HepG2 (cell line): ENCODE measurements around the gene EID1. TPM values are rescaled to one million over a fixed set of nuclear protein-coding genes. Genes with fewer than 3 reads are reported as not detected.

Experiments
- ATAC-seq: fragments of 200-7000 bp; cut with Tn5 transposase; 3 replicates; pipeline ENCODE4 v1.9.1; 2020; ENCODE audit warnings: mild to moderate bottlenecking, moderate library complexity
- BruUV-seq: library from RNA; stranded (reverse); fragments of 400-500 nt; replicated peaks from 2 replicates; lab custom pipeline; 2021; lab: Mats Ljungman, UMichigan
- CTCF ChIA-PET: fragments of 300-600 bp; formaldehyde crosslinking; extraction: SDS; loops from one replicate; lab custom pipeline; 2021; ENCODE audit warnings: low total read pairs, inconsistent platforms, low intra/inter-chr PET ratio; lab: Yijun Ruan, JAX
- POLR2A ChIA-PET: fragments of 350-600 bp; sonication (Branson Sonifier 250); formaldehyde crosslinking; loops from one replicate; lab custom pipeline; 2020; ENCODE audit warnings: antibody characterized with exemption, inconsistent platforms; lab: Yijun Ruan, JAX
- DNase-seq: peaks from one replicate; pipeline ENCODE4 v3.0.0-alpha.2; 2015; ENCODE audit warnings: low spot score
- FAIRE-seq: peaks from 3 replicates; lab custom pipeline; 2011; peaks lifted over from hg19 to GRCh38; lab: Jason Lieb, UNC
- H2AFZ ChIP-seq: one replicate; pipeline ENCODE4 v1.6.1; 2011; ENCODE audit warnings: low read length, inconsistent platforms
- H3K27ac ChIP-seq: fragments of 300-600 bp; 3 replicates; pipeline ENCODE4 v1.8.0; 2011; ENCODE audit warnings: mixed run types, mild to moderate bottlenecking, mixed read lengths, low read length, inconsistent platforms; ENCODE audit not compliant: insufficient read depth; ENCODE audit errors: extremely low read length
- H3K27me3 ChIP-seq, 2 experiments: fragments of 200-600 bp in 1 of 2; 2 replicates in 1 of 2; 3 replicates in 1 of 2; pipeline versions ENCODE4 v1.6.0 to v1.8.0; 2011; ENCODE audit warnings: low read length in 2 of 2, mild to moderate bottlenecking in 2 of 2, moderate library complexity in 2 of 2, inconsistent platforms in 1 of 2; ENCODE audit not compliant: insufficient read depth in 2 of 2, control insufficient read depth in 1 of 2
- H3K36me3 ChIP-seq, 2 experiments: fragments of 200-600 bp in 1 of 2; replicated peaks in 1 of 2; 2 replicates in 1 of 2; 3 replicates in 1 of 2; pipeline versions ENCODE4 v1.5.1 to v1.8.0; 2011; ENCODE audit warnings: low read length in 2 of 2, inconsistent platforms in 1 of 2; ENCODE audit not compliant: insufficient read depth in 2 of 2, control insufficient read depth in 1 of 2
- H3K4me1 ChIP-seq: 2 replicates; pipeline ENCODE4 v1.5.1; 2012; ENCODE audit warnings: low read length, inconsistent platforms; ENCODE audit not compliant: insufficient read depth
- H3K4me2 ChIP-seq: 2 replicates; pipeline ENCODE4 v1.6.0; 2011; ENCODE audit warnings: low read depth, low read length, inconsistent platforms
- H3K4me3 ChIP-seq, 3 experiments: fragments of 200-600 bp in 1 of 3; sonication (generic), shearing (Covaris generic) in 1 of 3; replicated peaks in 1 of 3; 2 replicates each; pipeline ENCODE4 v1.5.1; 2011 to 2016; ENCODE audit warnings: low read length in 3 of 3, inconsistent platforms in 2 of 3, low read depth in 2 of 3, mild to moderate bottlenecking in 2 of 3, control low read depth in 1 of 3, mixed read lengths in 1 of 3; ENCODE audit not compliant: insufficient read depth in 1 of 3
- H3K79me2 ChIP-seq: one replicate; pipeline ENCODE4 v1.6.1; 2011; ENCODE audit warnings: low read length, inconsistent platforms; ENCODE audit not compliant: insufficient read depth
- H3K9ac ChIP-seq: 2 replicates; pipeline ENCODE4 v1.6.0; 2011; ENCODE audit warnings: mild to moderate bottlenecking, low read depth, low read length, inconsistent platforms; ENCODE audit not compliant: insufficient read depth
- H3K9me3 ChIP-seq: 2 replicates; pipeline ENCODE4 v1.5.1; 2012; ENCODE audit warnings: mild to moderate bottlenecking, low read length
- H4K20me1 ChIP-seq: 2 replicates; pipeline ENCODE4 v1.6.0; 2011; ENCODE audit warnings: inconsistent platforms, mild to moderate bottlenecking, low read length, moderate library complexity; ENCODE audit not compliant: insufficient read depth
- ARID3A ChIP-seq: IDR thresholded peaks from 2 replicates; pipeline ENCODE4 v1.6.1; 2012; ENCODE audit warnings: low read depth, low read length, improper control_type of control experiment
- HMGA1 ChIP-seq: sonication (generic); formaldehyde crosslinking; conservative IDR thresholded peaks from 2 replicates; pipeline ENCODE4 v1.4.0; 2020; ENCODE audit warnings: missing genetic modification reagents
- NFIB ChIP-seq: sonication (generic); formaldehyde crosslinking; IDR thresholded peaks from 2 replicates; pipeline ENCODE4 v1.9.0; 2021; ENCODE audit warnings: missing genetic modification reagents, mild to moderate bottlenecking, borderline replicate concordance
- PLRG1 ChIP-seq: fragments of 450-650 bp; conservative IDR thresholded peaks from 2 replicates; pipeline ENCODE4 v1.6.1; 2016
- TBL1XR1 ChIP-seq: fragments of 150-350 bp; IDR thresholded peaks from 2 replicates; pipeline ENCODE4 v1.6.1; 2014; ENCODE audit warnings: borderline replicate concordance, low read length; ENCODE audit not compliant: partially characterized antibody
- TERF1 ChIP-seq: sonication (generic); formaldehyde crosslinking; IDR thresholded peaks from 2 replicates; pipeline ENCODE4 v1.8.0; 2022; ENCODE audit warnings: mild to moderate bottlenecking, missing genetic modification reagents, moderate library complexity
- ZFP36L2 ChIP-seq: sonication (generic); formaldehyde crosslinking; IDR thresholded peaks from 2 replicates; pipeline ENCODE4 v1.4.0; 2020; ENCODE audit warnings: missing genetic modification reagents
- ZNF136 ChIP-seq: sonication (generic); formaldehyde crosslinking; IDR thresholded peaks from 2 replicates; pipeline ENCODE4 v1.8.1; 2022; ENCODE audit warnings: low read depth, mild to moderate bottlenecking, moderate library complexity, missing genetic modification reagents
- ZNF629 ChIP-seq: sonication (generic); formaldehyde crosslinking; conservative IDR thresholded peaks from 2 replicates; pipeline ENCODE4 v1.5.0; 2020; ENCODE audit warnings: missing genetic modification reagents
- WGBS: methylation state at CpG from one replicate; pipeline ENCODE4 v1.1.6; 2017; ENCODE audit warnings: low lambda C conversion rate; 5-methylcytosine and 5-hydroxymethylcytosine counted together
- in situ Hi-C: cut with HindIII; loops from 2 replicates; pipeline ENCODE4 v1.10.0; 2017; ENCODE audit warnings: low pct_unique_long_range_greater_than_20kb; ENCODE audit not compliant: extremely low pct_ligation_motif_present
- intact Hi-C: fragments of 100-400 bp; cut with micrococcal nuclease; formaldehyde crosslinking; loops from one replicate; pipeline ENCODE4 v1.10.0; 2022; ENCODE audit not compliant: unreplicated experiment
- polyA plus RNA-seq, 8 experiments: library from polyadenylated mRNA; depleted of rRNA in 3 of 8; stranded (reverse) in 7 of 8; unstranded in 1 of 8; fragments of >200 nt; fragmentation: Illumina TruSeq in 4 of 8; extraction: Trizol in 4 of 8; gene quantifications; 2 replicates each; pipeline versions ENCODE4 v1.2.1 to v1.2.3, GENCODE V29; 2011 to 2016; ENCODE audit warnings: low read depth in 4 of 8, missing spikeins in 1 of 8, mixed read lengths in 1 of 8; ENCODE audit not compliant: insufficient read depth in 1 of 8
- total RNA-seq, 5 experiments: library from RNA; depleted of rRNA; stranded (reverse); fragments of >200 nt; fragmentation: Illumina TruSeq; extraction: Trizol; gene quantifications; 2 replicates each; pipeline ENCODE4 v1.2.3, GENCODE V29; 2016; ENCODE audit warnings: low read depth in 1 of 5

The EID1 gene
- total and polyA plus RNA-seq, 2 of the 13 experiments (the other 11 are each of a cell fraction or from before 2014, with no cell fraction given) = 2.2 to 5.4 TPM

GRCh38 chr15:48889925-48890324 is 12.0 kb downstream of the EID1 start:
- Histone ChIP-seq H3K36me3 (no peaks in the 10 kb centered on the region), H3K4me3 (no peak overlapping the region), H2AFZ (no peak overlapping the region), H3K79me2 (no peaks in the 10 kb centered on the region), H3K4me1 (0 out of 2 replicates have a peak, but pooled peaks cover 7% of the 10 kb centered on the region), H3K27ac (no peak overlapping the region), H3K4me2 (no peak overlapping the region)
- DNase-seq = no peak
- CTCF ChIA-PET = no interaction called here
- intact Hi-C loops = no loop called here
- in situ Hi-C loops = no loop called here
- TF ChIP-seq PLRG1 (no peak), ZNF629 (peak; percentile 38; the same call in 1 of the 2 replicates)
- TF ChIP-seq, all 625 proteins: peak for 1
- 53% methylated on average over 3 of the region's 3 CpGs for WGBS
- Histone ChIP-seq H4K20me1 (no peaks in the 10 kb centered on the region), H3K9ac (no peak overlapping the region), H3K27me3 (peaks cover 0 to 7% of the 10 kb centered on the region in 2 experiments; a peak in 1 of 5 replicates), H3K9me3 (no peaks in the 10 kb centered on the region)
- no peak for FAIRE-seq
- BruUV-seq = no TSS peak
- no peak for ATAC-seq
- POLR2A ChIA-PET = no interaction called here

GRCh38 chr15:48890375-48890972 is 12.5 kb downstream of the EID1 start:
- BruUV-seq = no TSS peak
- H2AFZ ChIP-seq = no peak overlapping the region
- no peaks in the 10 kb centered on the region for H4K20me1 ChIP-seq
- intact Hi-C loops (no loop called here), in situ Hi-C loops (no loop called here)
- H3K9ac ChIP-seq = no peak overlapping the region
- 0 out of 2 replicates have a peak, but pooled peaks cover 7% of the 10 kb centered on the region for H3K4me1 ChIP-seq
- no peak overlapping the region for H3K27ac ChIP-seq
- TF ChIP-seq ARID3A = no peak
- no peak for TF ChIP-seq ZFP36L2 (CRISPR knock-in tag)
- TF ChIP-seq ZNF136 (CRISPR knock-in tag) = no peak
- no peak for TF ChIP-seq TBL1XR1
- TF ChIP-seq NFIB (CRISPR knock-in tag) = no peak
- TF ChIP-seq HMGA1 (CRISPR knock-in tag) = no peak
- TF ChIP-seq TERF1 (CRISPR knock-in tag) = no peak
- H3K4me3 ChIP-seq = no peak overlapping the region
- no peak overlapping the region for H3K4me2 ChIP-seq
- WGBS = 21% methylated on average over 10 of the region's 10 CpGs
- no peaks in the 10 kb centered on the region for H3K36me3 ChIP-seq
- peaks cover 0 to 7% of the 10 kb centered on the region in 2 experiments; a peak in 1 of 5 replicates for H3K27me3 ChIP-seq
- FAIRE-seq (no peak), DNase-seq (no peak), ATAC-seq (no peak)
- no peaks in the 10 kb centered on the region for H3K79me2 ChIP-seq
- ChIA-PET CTCF (no interaction called here), POLR2A (no interaction called here)
- no peaks in the 10 kb centered on the region for H3K9me3 ChIP-seq
